ENCODE data around the gene MAGOH.
"Not testable (repeated sequence)": the region's sequence is repeated elsewhere in the genome, so short reads cannot be mapped to it uniquely, and the experiment has no call there.

The MAGOH gene

DNA sequence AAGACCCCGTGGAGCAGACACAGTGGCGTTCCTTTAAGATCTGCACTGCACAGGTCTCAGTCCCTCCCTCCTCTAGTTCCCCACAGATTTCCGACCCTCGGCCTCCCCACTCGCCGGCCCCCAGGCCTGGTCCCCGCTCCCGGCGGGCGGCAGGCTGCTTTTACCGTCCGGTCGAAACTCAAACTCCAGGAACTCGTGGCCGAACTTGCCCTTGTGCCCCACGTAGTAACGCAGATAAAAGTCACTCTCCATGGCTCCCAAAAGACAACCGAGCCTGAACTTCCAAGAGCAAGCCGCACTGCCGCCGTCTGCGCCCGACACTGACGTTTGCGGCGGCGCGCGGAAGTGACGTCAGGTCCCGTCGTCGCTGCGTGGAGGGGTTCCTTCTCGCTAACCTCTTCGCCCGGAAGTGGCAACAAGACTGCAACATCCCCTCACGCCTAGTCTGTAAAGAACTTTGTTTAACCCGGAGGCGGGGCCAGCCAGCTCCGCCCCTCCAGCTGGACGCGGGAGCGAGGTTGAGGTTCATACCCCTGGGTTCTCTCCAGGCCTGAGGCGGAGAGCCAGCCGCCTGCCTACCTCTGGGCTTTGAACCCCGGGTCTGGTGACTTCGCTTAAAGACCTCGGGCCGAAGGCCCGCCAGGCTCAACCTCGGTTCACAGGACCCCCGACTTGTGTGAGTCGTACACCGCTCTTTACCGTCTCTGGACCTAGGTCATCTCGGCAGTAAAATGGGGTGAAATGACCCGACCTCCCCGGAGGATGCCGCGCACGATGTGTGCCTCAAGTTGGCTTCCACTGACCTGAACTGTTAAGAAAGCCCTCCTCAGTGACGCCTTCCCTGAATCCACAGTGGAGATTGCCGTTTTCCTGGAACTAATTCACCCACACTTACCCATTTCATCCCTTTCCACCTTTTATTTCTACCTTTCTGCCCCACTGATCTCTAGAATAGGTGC is at the start of gene MAGOH:
Gene MAGOH (minus strand): TSS at position 322 of the 959 bp plus-strand sequence. CDS start 70 bp downstream, at position 252.
- Mint-ChIP-seq H3K27me3 (ENCODE audit: low read depth) (no peaks in the 10 kb centered on the region), H3K4me1 (ENCODE audit: low read depth) (peaks cover 18% of the 10 kb centered on the region), H3K27ac (peak within 1 kb of the TSS; percentile 96), H3K9me3 (no peaks in the 10 kb centered on the region), H3K4me3 (peak within 1 kb of the TSS; percentile 98), H3K36me3 (ENCODE audit: low read depth) (peaks cover 26% of the 10 kb centered on the region)
- peak; percentile 94 for DNase-seq (ENCODE audit: low spot score)

DNA sequence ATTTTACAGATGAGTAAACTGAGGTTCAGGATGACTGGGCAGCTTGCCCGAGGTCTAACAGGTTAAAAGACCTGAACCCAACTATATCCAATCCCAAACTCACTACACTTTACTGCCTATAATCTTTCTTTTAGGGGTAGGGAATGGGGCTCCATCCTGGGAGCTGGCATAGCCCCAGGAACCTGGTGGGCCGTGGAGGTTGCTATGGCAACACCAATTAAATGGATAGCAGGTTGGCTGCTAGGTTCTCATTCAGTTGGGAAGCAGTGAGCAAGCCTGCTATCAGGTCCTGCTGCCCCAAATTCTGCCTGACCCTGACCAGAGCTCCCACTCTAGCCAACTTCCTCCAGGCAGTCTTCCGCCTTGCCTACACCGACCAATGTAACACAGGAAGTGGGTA is 48.6 kb upstream of the MAGOH start:
- Mint-ChIP-seq H3K4me1 (ENCODE audit: low read depth) (peaks cover 13% of the 10 kb centered on the region), H3K36me3 (ENCODE audit: low read depth) (peaks cover 32% of the 10 kb centered on the region), H3K27ac (no peak overlapping the region), H3K27me3 (ENCODE audit: low read depth) (no peaks in the 10 kb centered on the region), H3K4me3 (no peak overlapping the region), H3K9me3 (no peaks in the 10 kb centered on the region)
- DNase-seq (ENCODE audit: low spot score): no peak

DNA sequence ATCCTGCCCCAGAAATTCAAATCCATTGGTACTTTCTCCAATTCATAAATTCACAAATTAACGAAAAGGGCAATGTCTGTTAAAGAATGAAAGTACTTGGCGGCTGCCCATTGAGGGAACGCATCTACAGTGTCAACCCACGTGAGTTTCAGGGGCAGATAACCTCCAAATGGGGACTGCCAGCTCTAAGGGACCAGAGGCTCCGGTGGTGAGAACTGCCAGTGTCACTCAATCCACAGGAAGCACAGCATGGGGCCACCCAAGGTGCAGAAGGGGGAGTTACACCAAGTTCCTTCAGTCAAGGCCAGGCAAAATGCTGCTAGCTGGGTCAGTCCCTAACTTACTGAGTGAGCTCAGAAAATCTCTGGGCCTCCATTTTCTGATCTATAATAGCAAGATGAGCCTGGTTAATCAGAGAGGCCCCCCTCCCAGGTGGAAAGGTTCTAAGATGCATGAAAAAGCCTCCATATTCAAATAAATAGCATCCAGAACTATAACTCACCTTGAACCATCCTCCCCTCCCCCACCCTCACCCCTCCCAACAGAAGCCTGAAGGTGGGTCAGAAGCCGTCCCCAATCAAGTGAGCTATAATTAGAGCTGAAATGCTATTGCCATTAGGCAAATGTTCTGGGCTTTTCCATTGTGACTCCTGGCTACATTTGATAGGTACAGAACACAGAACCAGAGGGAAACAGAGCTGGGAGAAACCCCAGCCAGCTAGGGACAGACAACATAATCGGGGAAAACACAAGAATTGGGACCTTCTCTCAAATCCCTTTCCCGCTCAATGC is 47.8 kb upstream of the MAGOH start:
- no peaks in the 10 kb centered on the region for H3K27me3 Mint-ChIP-seq (ENCODE audit: low read depth)
- peaks cover 9% of the 10 kb centered on the region for H3K4me1 Mint-ChIP-seq (ENCODE audit: low read depth)
- no peak for DNase-seq (ENCODE audit: low spot score)
- H3K36me3 Mint-ChIP-seq (ENCODE audit: low read depth): peaks cover 32% of the 10 kb centered on the region
- no peak overlapping the region for H3K27ac Mint-ChIP-seq
- H3K4me3 Mint-ChIP-seq: no peak overlapping the region
- no peaks in the 10 kb centered on the region for H3K9me3 Mint-ChIP-seq

DNA sequence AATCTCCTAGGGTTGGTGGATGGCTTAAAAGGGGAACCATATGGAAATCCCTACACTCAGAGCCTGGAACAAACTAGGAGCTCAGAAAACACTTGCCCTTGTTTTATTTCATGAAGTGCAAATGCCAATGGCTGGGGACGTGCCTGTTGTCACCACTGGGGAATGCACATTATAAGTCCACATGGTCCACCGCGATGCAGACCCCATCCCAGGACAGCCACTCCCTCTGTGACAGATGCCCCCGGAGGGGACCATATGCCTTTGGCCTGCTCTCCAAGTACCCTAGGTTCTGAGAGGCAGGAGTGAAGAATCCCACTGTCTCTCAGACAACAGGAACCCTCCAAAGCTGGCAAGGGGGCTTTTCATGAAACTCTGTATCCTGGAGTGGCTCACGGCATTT is 47.2 kb upstream of the MAGOH start:
- H3K36me3 Mint-ChIP-seq (ENCODE audit: low read depth): peaks cover 34% of the 10 kb centered on the region
- H3K27ac Mint-ChIP-seq: no peak overlapping the region
- no peak overlapping the region for H3K4me3 Mint-ChIP-seq
- no peaks in the 10 kb centered on the region for H3K9me3 Mint-ChIP-seq
- no peaks in the 10 kb centered on the region for H3K27me3 Mint-ChIP-seq (ENCODE audit: low read depth)
- no peak for DNase-seq (ENCODE audit: low spot score)
- H3K4me1 Mint-ChIP-seq (ENCODE audit: low read depth): peaks cover 6% of the 10 kb centered on the region

GRCh38 chr1:53284224-53285020 is 46.1 kb upstream of the MAGOH start:
- peaks cover 35% of the 10 kb centered on the region for H3K36me3 Mint-ChIP-seq (ENCODE audit: low read depth)
- no peaks in the 10 kb centered on the region for H3K9me3 Mint-ChIP-seq
- no peak overlapping the region for H3K4me3 Mint-ChIP-seq
- peaks cover 6% of the 10 kb centered on the region for H3K4me1 Mint-ChIP-seq (ENCODE audit: low read depth)
- no peak for DNase-seq (ENCODE audit: low spot score)
- H3K27ac Mint-ChIP-seq: no peak overlapping the region
- no peaks in the 10 kb centered on the region for H3K27me3 Mint-ChIP-seq (ENCODE audit: low read depth)

DNA sequence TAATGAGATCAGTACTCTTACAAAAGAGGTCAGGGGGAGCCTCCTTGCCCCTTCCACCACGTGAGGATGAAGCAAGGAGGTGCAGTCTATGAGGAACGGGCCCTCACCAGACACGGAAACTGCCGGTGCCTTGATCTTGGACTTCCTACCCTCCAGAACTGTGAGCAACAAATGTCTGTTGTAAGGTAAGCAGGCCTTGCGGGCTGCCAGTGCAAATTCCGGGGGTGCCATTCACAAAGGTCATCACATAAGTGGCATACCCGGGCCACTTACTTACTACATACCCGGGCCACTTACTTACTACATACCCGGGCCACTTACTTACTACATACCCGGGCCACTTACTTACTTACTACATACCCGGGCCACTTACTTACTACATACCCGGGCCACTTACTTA is 44.8 kb upstream of the MAGOH start:
- not testable (repeated sequence) for H3K27ac Mint-ChIP-seq

GRCh38 chr1:53281133-53281532 is 42.8 kb upstream of the MAGOH start:
- Mint-ChIP-seq H3K36me3 (ENCODE audit: low read depth) (peaks cover 31% of the 10 kb centered on the region), H3K4me1 (ENCODE audit: low read depth) (peaks cover 4% of the 10 kb centered on the region), H3K27ac (no peak overlapping the region), H3K27me3 (ENCODE audit: low read depth) (no peaks in the 10 kb centered on the region), H3K4me3 (no peak overlapping the region), H3K9me3 (no peaks in the 10 kb centered on the region)
- DNase-seq (ENCODE audit: low spot score): no peak

More for the DNA sequence above, 44.8 kb upstream of the MAGOH start:
- H3K9me3 Mint-ChIP-seq; H3K4me1 Mint-ChIP-seq (ENCODE audit: low read depth); DNase-seq (ENCODE audit: low spot score); H3K4me3 Mint-ChIP-seq; H3K27me3 Mint-ChIP-seq (ENCODE audit: low read depth): not testable (repeated sequence)
- peaks cover 31% of the 10 kb centered on the region for H3K36me3 Mint-ChIP-seq (ENCODE audit: low read depth)

- H3K27ac Mint-ChIP-seq: no peak overlapping the region
- DNase-seq (ENCODE audit: low spot score): no peak
- H3K4me1 Mint-ChIP-seq (ENCODE audit: low read depth): peaks cover 4% of the 10 kb centered on the region
- no peaks in the 10 kb centered on the region for H3K9me3 Mint-ChIP-seq
- no peak overlapping the region for H3K4me3 Mint-ChIP-seq
- no peaks in the 10 kb centered on the region for H3K27me3 Mint-ChIP-seq (ENCODE audit: low read depth)
- peaks cover 33% of the 10 kb centered on the region for H3K36me3 Mint-ChIP-seq (ENCODE audit: low read depth)
Observed at GRCh38 chr1:53280496-53280895, 42.2 kb upstream of the MAGOH start.

GRCh38 chr1:53279296-53280200 is 41.2 kb upstream of the MAGOH start:
- Mint-ChIP-seq H3K4me3 (no peak overlapping the region), H3K9me3 (no peaks in the 10 kb centered on the region), H3K36me3 (ENCODE audit: low read depth) (peaks cover 29% of the 10 kb centered on the region), H3K4me1 (ENCODE audit: low read depth) (peaks cover 4% of the 10 kb centered on the region), H3K27ac (no peak overlapping the region), H3K27me3 (ENCODE audit: low read depth) (no peaks in the 10 kb centered on the region)
- DNase-seq (ENCODE audit: low spot score): no peak

DNA sequence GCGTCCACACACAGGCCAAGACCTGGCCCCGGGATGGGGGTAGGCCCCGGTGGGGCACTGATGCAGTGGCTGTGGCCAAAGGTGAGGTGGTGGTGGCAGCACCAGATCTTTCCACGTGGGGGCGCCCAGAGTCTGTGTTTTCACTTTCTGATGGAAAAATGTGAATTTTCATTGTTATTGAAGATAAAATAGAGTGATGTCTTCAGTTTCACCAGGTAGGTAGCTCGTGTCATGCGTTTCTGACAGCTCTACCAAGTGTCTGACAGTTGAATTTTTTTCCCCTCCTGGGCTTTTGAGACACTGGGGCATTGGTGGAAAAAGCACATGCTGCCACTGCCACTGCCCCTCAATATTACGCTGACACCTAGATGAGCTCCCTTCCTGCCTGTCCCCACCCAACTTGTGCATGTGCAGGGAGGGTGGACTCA is 40.0 kb upstream of the MAGOH start:
- Mint-ChIP-seq H3K27me3 (ENCODE audit: low read depth) (no peaks in the 10 kb centered on the region), H3K36me3 (ENCODE audit: low read depth) (peaks cover 29% of the 10 kb centered on the region), H3K27ac (peak overlapping the region; percentile 63), H3K9me3 (no peaks in the 10 kb centered on the region), H3K4me1 (ENCODE audit: low read depth) (peaks cover 4% of the 10 kb centered on the region), H3K4me3 (no peak overlapping the region)
- peak; percentile 44 for DNase-seq (ENCODE audit: low spot score)

- Mint-ChIP-seq H3K27me3 (ENCODE audit: low read depth) (no peaks in the 10 kb centered on the region), H3K27ac (no peak overlapping the region), H3K36me3 (ENCODE audit: low read depth) (peaks cover 29% of the 10 kb centered on the region), H3K4me3 (no peak overlapping the region), H3K9me3 (no peaks in the 10 kb centered on the region), H3K4me1 (ENCODE audit: low read depth) (peaks cover 4% of the 10 kb centered on the region)
- no peak for DNase-seq (ENCODE audit: low spot score)
Observed at GRCh38 chr1:53277326-53277725, 39.0 kb upstream of the MAGOH start.

- Mint-ChIP-seq H3K4me1 (ENCODE audit: low read depth) (peaks cover 4% of the 10 kb centered on the region), H3K36me3 (ENCODE audit: low read depth) (peaks cover 27% of the 10 kb centered on the region), H3K27ac (no peak overlapping the region), H3K9me3 (no peaks in the 10 kb centered on the region), H3K4me3 (no peak overlapping the region), H3K27me3 (ENCODE audit: low read depth) (no peaks in the 10 kb centered on the region)
- no peak for DNase-seq (ENCODE audit: low spot score)
Observed at GRCh38 chr1:53276902-53277281, 38.6 kb upstream of the MAGOH start.
